HL-60 (cell line): ENCODE results near the gene SPATA13.

Experiments used
- DNase-seq, 2 experiments: peaks; one replicate each; pipeline ENCODE4 v3.0.0-alpha.2; 2010 to 2020; ENCODE audit warnings: low read depth in 1 of 2, low spot score in 1 of 2
- H3K27ac ChIP-seq: fragments of 250-450 bp; sonication (Bioruptor Pico); replicated peaks from 2 replicates; pipeline ENCODE4 v1.5.1; 2020; ENCODE audit warnings: mild to moderate bottlenecking, moderate library complexity
- H3K27me3 ChIP-seq: fragments of 250-450 bp; sonication (Bioruptor Pico); 2 replicates; pipeline ENCODE4 v1.5.1; 2021; ENCODE audit warnings: mild to moderate bottlenecking, moderate library complexity; ENCODE audit not compliant: insufficient read depth, poor library complexity, severe bottlenecking
- H3K4me3 ChIP-seq: replicated peaks from 2 replicates; pipeline ENCODE4 v1.5.1; 2011; ENCODE audit warnings: mild to moderate bottlenecking, control low read depth, low read length; ENCODE audit not compliant: insufficient read depth
- GABPA ChIP-seq: IDR thresholded peaks from 2 replicates; pipeline ENCODE4 v1.6.1; 2012; ENCODE audit warnings: low read depth
- POLR2AphosphoS5 ChIP-seq: IDR thresholded peaks from 2 replicates; pipeline ENCODE4 v1.6.1; 2012; ENCODE audit warnings: low read depth
- SPI1 ChIP-seq: IDR thresholded peaks from 2 replicates; pipeline ENCODE4 v1.6.1; 2012; ENCODE audit warnings: low read depth, mild to moderate bottlenecking, borderline replicate concordance
- TF ChIP-seq, protein P1 (sequence below): IDR thresholded peaks from 2 replicates; pipeline ENCODE4 v1.6.1; 2012; ENCODE audit warnings: low read depth; ENCODE audit not compliant: insufficient replicate concordance
- TF ChIP-seq, protein P2 (sequence below): IDR thresholded peaks from one replicate; pipeline ENCODE4 v1.5.1; 2011; ENCODE audit warnings: low read length, control low read depth, inconsistent platforms; ENCODE audit not compliant: insufficient read depth

Gene SPATA13

DNA sequence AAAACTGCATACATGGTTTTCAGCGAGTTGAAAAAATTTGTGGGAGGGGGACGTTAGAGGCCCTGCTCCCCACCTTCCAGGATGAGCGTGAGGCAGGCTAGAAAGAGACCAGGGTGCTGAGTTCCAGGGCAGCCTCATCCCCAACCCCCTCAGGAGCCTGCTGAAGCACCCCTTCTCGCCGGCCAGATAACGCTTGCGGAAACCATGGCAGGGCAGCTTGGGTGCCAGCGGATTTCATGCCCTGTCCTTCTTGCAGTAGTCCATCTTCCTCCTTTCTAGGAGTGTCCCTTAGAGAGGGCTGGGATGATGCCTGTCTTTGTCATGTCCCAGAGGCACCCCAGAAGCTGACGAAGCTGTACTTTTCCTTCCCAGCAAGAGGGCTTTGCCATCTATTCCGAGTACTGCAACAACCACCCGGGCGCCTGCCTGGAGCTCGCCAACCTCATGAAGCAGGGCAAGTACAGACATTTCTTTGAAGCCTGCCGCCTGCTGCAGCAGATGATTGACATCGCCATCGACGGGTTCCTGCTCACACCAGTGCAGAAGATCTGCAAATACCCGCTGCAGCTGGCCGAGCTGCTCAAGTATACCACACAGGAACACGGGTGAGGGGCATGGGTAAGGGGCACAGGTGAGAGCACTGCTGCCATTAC lies 129.9 kb downstream of the SPATA13 start:
- H3K27ac ChIP-seq, result no peak overlapping the region
- no peak overlapping the region for H3K4me3 ChIP-seq
- TF ChIP-seq SPI1, result no peak
- no peak for TF ChIP-seq POLR2AphosphoS5
- TF ChIP-seq, protein P1, sequence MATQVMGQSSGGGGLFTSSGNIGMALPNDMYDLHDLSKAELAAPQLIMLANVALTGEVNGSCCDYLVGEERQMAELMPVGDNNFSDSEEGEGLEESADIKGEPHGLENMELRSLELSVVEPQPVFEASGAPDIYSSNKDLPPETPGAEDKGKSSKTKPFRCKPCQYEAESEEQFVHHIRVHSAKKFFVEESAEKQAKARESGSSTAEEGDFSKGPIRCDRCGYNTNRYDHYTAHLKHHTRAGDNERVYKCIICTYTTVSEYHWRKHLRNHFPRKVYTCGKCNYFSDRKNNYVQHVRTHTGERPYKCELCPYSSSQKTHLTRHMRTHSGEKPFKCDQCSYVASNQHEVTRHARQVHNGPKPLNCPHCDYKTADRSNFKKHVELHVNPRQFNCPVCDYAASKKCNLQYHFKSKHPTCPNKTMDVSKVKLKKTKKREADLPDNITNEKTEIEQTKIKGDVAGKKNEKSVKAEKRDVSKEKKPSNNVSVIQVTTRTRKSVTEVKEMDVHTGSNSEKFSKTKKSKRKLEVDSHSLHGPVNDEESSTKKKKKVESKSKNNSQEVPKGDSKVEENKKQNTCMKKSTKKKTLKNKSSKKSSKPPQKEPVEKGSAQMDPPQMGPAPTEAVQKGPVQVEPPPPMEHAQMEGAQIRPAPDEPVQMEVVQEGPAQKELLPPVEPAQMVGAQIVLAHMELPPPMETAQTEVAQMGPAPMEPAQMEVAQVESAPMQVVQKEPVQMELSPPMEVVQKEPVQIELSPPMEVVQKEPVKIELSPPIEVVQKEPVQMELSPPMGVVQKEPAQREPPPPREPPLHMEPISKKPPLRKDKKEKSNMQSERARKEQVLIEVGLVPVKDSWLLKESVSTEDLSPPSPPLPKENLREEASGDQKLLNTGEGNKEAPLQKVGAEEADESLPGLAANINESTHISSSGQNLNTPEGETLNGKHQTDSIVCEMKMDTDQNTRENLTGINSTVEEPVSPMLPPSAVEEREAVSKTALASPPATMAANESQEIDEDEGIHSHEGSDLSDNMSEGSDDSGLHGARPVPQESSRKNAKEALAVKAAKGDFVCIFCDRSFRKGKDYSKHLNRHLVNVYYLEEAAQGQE, result no peak
- no peak for TF ChIP-seq GABPA
- TF ChIP-seq, protein P2, sequence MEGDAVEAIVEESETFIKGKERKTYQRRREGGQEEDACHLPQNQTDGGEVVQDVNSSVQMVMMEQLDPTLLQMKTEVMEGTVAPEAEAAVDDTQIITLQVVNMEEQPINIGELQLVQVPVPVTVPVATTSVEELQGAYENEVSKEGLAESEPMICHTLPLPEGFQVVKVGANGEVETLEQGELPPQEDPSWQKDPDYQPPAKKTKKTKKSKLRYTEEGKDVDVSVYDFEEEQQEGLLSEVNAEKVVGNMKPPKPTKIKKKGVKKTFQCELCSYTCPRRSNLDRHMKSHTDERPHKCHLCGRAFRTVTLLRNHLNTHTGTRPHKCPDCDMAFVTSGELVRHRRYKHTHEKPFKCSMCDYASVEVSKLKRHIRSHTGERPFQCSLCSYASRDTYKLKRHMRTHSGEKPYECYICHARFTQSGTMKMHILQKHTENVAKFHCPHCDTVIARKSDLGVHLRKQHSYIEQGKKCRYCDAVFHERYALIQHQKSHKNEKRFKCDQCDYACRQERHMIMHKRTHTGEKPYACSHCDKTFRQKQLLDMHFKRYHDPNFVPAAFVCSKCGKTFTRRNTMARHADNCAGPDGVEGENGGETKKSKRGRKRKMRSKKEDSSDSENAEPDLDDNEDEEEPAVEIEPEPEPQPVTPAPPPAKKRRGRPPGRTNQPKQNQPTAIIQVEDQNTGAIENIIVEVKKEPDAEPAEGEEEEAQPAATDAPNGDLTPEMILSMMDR, result no peak

DNA sequence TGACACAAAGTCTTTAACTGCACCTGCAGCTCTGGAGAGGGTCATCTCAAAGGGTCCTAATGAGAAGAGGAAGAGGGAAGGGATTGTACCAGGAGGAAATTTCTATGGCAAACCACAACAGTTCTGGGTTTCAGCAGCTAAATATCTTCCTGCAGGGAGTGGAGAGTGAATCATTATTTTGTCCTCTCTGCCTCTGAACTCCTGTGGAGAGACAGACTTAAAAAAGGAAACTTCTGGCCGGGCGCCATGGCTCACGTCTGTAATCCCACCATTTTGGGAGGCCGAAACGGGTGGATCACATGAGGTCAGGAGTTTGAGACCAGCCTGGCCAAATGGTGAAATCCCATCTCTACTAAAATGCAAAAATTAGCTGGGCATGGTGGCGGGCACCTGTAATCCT lies 132.0 kb downstream of the SPATA13 start:
- H3K4me3 ChIP-seq, result no peak overlapping the region
- no peak for DNase-seq
- TF ChIP-seq SPI1 (no peak), GABPA (no peak), POLR2AphosphoS5 (no peak)
- TF ChIP-seq, protein P1, result no peak
- TF ChIP-seq, protein P2, result no peak
- no peaks in the 10 kb centered on the region for H3K27me3 ChIP-seq
- H3K27ac ChIP-seq, result no peak overlapping the region

More for the DNA sequence above, 129.9 kb downstream of the SPATA13 start:
- H3K27me3 ChIP-seq, result no peaks in the 10 kb centered on the region
- no peak for DNase-seq

DNA sequence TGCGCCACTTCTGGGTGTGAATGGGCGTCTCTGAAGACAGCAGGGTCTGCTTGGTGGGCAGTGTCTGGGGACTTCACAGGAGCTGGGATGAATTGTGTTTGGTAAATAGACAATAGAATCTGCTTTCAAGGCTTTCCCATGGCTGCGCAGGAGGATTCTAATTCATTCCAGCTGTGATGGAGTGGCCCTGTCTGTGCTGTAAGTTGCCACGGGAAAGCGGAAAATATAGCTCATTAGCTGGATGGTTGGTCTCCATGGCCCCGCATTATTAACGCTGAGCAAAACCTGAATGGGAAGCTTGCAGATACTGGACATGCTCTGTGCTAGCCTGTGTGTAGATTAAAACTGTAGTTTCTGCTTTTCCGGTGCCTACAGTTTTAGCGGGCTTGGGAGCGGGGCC lies 133.2 kb downstream of the SPATA13 start:
- H3K27ac ChIP-seq, result no peak overlapping the region
- no peaks in the 10 kb centered on the region for H3K27me3 ChIP-seq
- TF ChIP-seq, protein P2, result no peak
- no peak for TF ChIP-seq POLR2AphosphoS5
- TF ChIP-seq, protein P1, result no peak
- DNase-seq, result no peak
- H3K4me3 ChIP-seq, result no peak overlapping the region
